Breast epithelium (tissue), 4 donors: ENCODE results near the gene SLC45A3. TPM values are rescaled to one million over a fixed set of nuclear protein-coding genes. Genes with fewer than 3 reads are reported as not detected.

Source experiments
- DNase-seq, 2 donors: peaks; one replicate each; pipeline ENCODE4 v3.0.0-alpha.2; 2019; ENCODE audit warnings: low spot score in 2 of 2
- H3K27ac ChIP-seq, 2 donors: fragments of 200-600 bp; sonication (generic) in 1 of 2; one replicate each; pipeline ENCODE4 v1.5.1; 2016 to 2019; ENCODE audit warnings: mild to moderate bottlenecking in 1 of 2
- H3K27me3 ChIP-seq, 2 donors: fragments of 200-600 bp; sonication (generic) in 1 of 2; one replicate each; pipeline versions ENCODE4 v1.5.1 to v1.6.0; 2017 to 2019; ENCODE audit warnings: control low read depth in 1 of 2, mild to moderate bottlenecking in 1 of 2
- H3K36me3 ChIP-seq: fragments of 200-600 bp; one replicate; pipeline ENCODE4 v1.5.1; 2019
- H3K4me1 ChIP-seq, 2 donors: fragments of 200-600 bp; sonication (generic); one replicate each; pipeline ENCODE4 v1.5.1; 2016 to 2019; ENCODE audit warnings: control low read depth in 1 of 2
- H3K4me3 ChIP-seq, 3 donors: fragments of 200-600 bp; sonication (generic); 1 replicate in 2 of 3; 2 replicates in 1 of 3; pipeline ENCODE4 v1.5.1; 2016 to 2019; ENCODE audit warnings: mild to moderate bottlenecking in 3 of 3, moderate library complexity in 2 of 3
- H3K9me3 ChIP-seq, 2 donors: fragments of 200-600 bp; sonication (generic) in 1 of 2; one replicate each; pipeline ENCODE4 v1.5.1; 2016 to 2019; ENCODE audit warnings: control low read depth in 1 of 2
- CTCF ChIP-seq, 3 donors: fragments of 450-650 bp; IDR thresholded peaks; one replicate each; pipeline ENCODE4 v1.5.1; 2016 to 2017; ENCODE audit warnings: antibody characterized with exemption in 3 of 3, mild to moderate bottlenecking in 3 of 3, moderate library complexity in 3 of 3
- POLR2A ChIP-seq: fragments of 450-650 bp; IDR thresholded peaks from one replicate; pipeline ENCODE4 v1.6.1; 2016; ENCODE audit warnings: antibody characterized with exemption, mild to moderate bottlenecking, moderate library complexity
- POLR2AphosphoS5 ChIP-seq, 3 donors: sonication (generic); formaldehyde crosslinking; IDR thresholded peaks; one replicate each; pipeline ENCODE4 v1.6.1; 2017; ENCODE audit warnings: antibody characterized with exemption in 3 of 3
- intact Hi-C: fragments of 100-400 bp; cut with DNase I; formaldehyde crosslinking; loops from one replicate; pipeline ENCODE4 v1.15.1; 2023; ENCODE audit warnings: low total_unique reads
- total RNA-seq, 3 donors: library from RNA; depleted of rRNA; stranded (reverse); fragments of >200 nt; gene quantifications; one replicate each; pipeline ENCODE4 v1.1.0, GENCODE V29; 2016

The SLC45A3 gene
- total RNA-seq, 3 donors from 2014 or later, result 1.3 to 2.9 (median 1.6) TPM

- H3K36me3 ChIP-seq, result no peaks in the 10 kb centered on the region
- H3K27me3 ChIP-seq, result no peaks in the 10 kb centered on the region
- H3K9me3 ChIP-seq, result no peaks in the 10 kb centered on the region
- no peak overlapping the region for H3K27ac ChIP-seq
- DNase-seq, result no peak
- H3K4me3 ChIP-seq, result no peak overlapping the region
- H3K4me1 ChIP-seq, result no peaks in the 10 kb centered on the region
- intact Hi-C loops, result no loop called here
- TF ChIP-seq CTCF (IDR thresholded peaks at IDR 0.05) (no peak), POLR2AphosphoS5 (IDR thresholded peaks at IDR 0.05) (no peak), POLR2A (no peak)
These were observed 9.2 kb upstream of the SLC45A3 start for GRCh38 chr1:205689479-205689878.

- DNase-seq, result no peak
- intact Hi-C loops, result no loop called here
- no peak overlapping the region for H3K4me3 ChIP-seq
These were observed 8.1 kb upstream of the SLC45A3 start for GRCh38 chr1:205688171-205689080.

GRCh38 chr1:205687242-205687641 is 6.9 kb upstream of the SLC45A3 start:
- Histone ChIP-seq H3K27me3 (no peaks in the 10 kb centered on the region), H3K4me3 (no peak overlapping the region), H3K27ac (no peak overlapping the region), H3K9me3 (no peaks in the 10 kb centered on the region), H3K36me3 (no peaks in the 10 kb centered on the region), H3K4me1 (no peaks in the 10 kb centered on the region)
- intact Hi-C loops, result no loop called here
- TF ChIP-seq POLR2A (no peak), CTCF (IDR thresholded peaks at IDR 0.05) (no peak), POLR2AphosphoS5 (IDR thresholded peaks at IDR 0.05) (no peak)
- no peak for DNase-seq

More at GRCh38 chr1:205688171-205689080, 8.1 kb upstream of the SLC45A3 start:
- TF ChIP-seq POLR2A (no peak), CTCF (IDR thresholded peaks at IDR 0.05) (no peak), POLR2AphosphoS5 (IDR thresholded peaks at IDR 0.05) (no peak)
- no peaks in the 10 kb centered on the region for H3K9me3 ChIP-seq
- no peaks in the 10 kb centered on the region for H3K36me3 ChIP-seq
- H3K27ac ChIP-seq, result no peak overlapping the region
- no peaks in the 10 kb centered on the region for H3K4me1 ChIP-seq
- no peaks in the 10 kb centered on the region for H3K27me3 ChIP-seq

GRCh38 chr1:205681364-205681763 is 1.1 kb upstream of the SLC45A3 start:
- H3K27ac ChIP-seq, result no peak overlapping the region
- TF ChIP-seq POLR2AphosphoS5 (IDR thresholded peaks at IDR 0.05), result no peak
- TF ChIP-seq CTCF (IDR thresholded peaks at IDR 0.05), result no peak
- TF ChIP-seq POLR2A, result no peak
- H3K4me1 ChIP-seq, result peaks cover 0 to 6% of the 10 kb centered on the region in 2 donors
- H3K36me3 ChIP-seq, result no peaks in the 10 kb centered on the region
- intact Hi-C loops, result no loop called here
- H3K4me3 ChIP-seq, result no peak overlapping the region
- no peaks in the 10 kb centered on the region for H3K9me3 ChIP-seq
- DNase-seq, result no peak
- no peaks in the 10 kb centered on the region for H3K27me3 ChIP-seq
